Effector memory CD4-positive, alpha-beta T cell (primary cell): ENCODE data around the gene ANKRD36B.
"Not testable (repeated sequence)": the region's sequence is repeated elsewhere in the genome, so short reads cannot be mapped to it uniquely, and the experiment has no call there.

ENCODE experiments used
- DNase-seq, 3 donors: peaks; one replicate each; pipeline ENCODE4 v3.0.0-alpha.2; 2020
- H3K27ac ChIP-seq: 2 replicates; pipeline ENCODE4 v1.7.0; 2013; ENCODE audit warnings: mild to moderate bottlenecking, low read length, moderate library complexity; ENCODE audit not compliant: insufficient read depth, poor library complexity, severe bottlenecking
- H3K27me3 ChIP-seq: replicated peaks from 2 replicates; pipeline ENCODE4 v1.7.0; 2013; ENCODE audit warnings: mild to moderate bottlenecking, low read length; ENCODE audit not compliant: insufficient read depth, control insufficient read depth, poor library complexity, severe bottlenecking
- H3K36me3 ChIP-seq: 2 replicates; pipeline ENCODE4 v1.7.0; 2013; ENCODE audit warnings: mild to moderate bottlenecking, low read length, moderate library complexity; ENCODE audit not compliant: control insufficient read depth, insufficient read depth
- H3K4me1 ChIP-seq: 2 replicates; pipeline ENCODE4 v1.7.0; 2013; ENCODE audit warnings: low read length, mild to moderate bottlenecking; ENCODE audit not compliant: control insufficient read depth, insufficient read depth, poor library complexity, severe bottlenecking
- H3K4me3 ChIP-seq: 2 replicates; pipeline ENCODE4 v1.7.0; 2013; ENCODE audit warnings: low read length, low read depth, mild to moderate bottlenecking; ENCODE audit not compliant: insufficient read depth, poor library complexity, severe bottlenecking
- H3K9me3 ChIP-seq: 2 replicates; pipeline ENCODE4 v1.7.0; 2013; ENCODE audit warnings: mild to moderate bottlenecking, low read length, moderate library complexity; ENCODE audit not compliant: control insufficient read depth

ANKRD36B gene

DNA sequence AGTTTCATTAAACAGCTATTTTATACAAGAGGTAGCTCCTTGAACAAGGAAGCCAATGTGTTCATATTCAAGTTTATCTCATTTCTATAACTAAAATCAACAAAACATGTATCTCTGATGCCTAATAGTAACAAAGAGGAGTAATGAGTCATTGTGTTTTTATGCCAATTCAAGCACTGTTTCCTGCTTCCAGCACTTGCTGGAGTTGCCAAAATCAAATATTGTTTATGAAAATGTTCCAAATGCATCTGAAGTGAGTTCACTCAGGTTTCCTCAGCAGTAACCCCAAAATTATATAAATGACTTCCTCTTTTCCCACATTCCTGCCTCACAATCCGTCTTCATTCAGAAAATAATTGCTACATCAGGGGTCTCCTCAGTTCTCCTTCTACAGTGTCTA is 39.2 kb downstream of the ANKRD36B start:
- H3K4me3 ChIP-seq, H3K9me3 ChIP-seq, H3K4me1 ChIP-seq, H3K27me3 ChIP-seq, H3K27ac ChIP-seq, DNase-seq: not testable (repeated sequence)
- peaks cover 21% of the 10 kb centered on the region for H3K36me3 ChIP-seq

DNA sequence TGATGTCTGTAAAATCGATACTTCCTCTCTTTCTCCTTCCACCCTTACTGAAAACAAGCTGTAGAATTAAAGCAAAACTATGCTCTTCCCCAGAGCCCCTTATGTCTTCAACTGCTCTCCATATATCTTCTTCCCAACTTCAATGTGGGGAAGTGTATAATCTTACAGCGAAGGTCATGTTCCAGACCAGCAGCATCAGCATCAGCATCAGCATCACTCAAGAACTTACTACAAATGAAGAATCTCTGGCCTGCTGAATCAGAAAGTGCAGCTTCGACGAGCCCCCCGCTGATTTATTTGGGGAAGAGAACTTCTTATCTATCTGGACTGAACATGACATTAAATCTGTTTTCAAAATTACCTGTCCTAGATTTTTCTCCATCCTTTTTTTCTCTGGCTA is 40.6 kb downstream of the ANKRD36B start:
- H3K27me3 ChIP-seq, H3K9me3 ChIP-seq, H3K4me3 ChIP-seq, DNase-seq, H3K27ac ChIP-seq, H3K4me1 ChIP-seq: not testable (repeated sequence)
- H3K36me3 ChIP-seq, result peaks cover 21% of the 10 kb centered on the region

DNA sequence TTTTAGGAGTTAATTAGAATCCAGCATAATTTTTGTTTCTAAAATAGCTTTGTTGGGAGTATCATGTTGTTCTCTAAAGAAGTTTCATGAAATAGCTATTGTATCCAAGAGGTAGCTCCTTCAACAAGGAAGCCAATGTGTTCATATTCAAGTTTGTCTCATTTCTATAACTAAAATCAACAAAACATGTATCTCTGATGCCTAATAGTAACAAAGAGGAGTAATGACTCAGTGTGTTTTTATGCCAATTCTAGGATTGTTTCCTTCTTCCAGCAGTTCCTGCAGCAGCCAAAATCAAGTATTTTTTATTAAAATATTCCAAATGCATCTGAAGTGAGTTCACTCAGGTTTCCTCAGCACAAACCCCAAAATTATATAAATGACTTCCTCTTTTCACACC is 41.1 kb downstream of the ANKRD36B start:
- not testable (repeated sequence) for H3K4me1 ChIP-seq, H3K27ac ChIP-seq, DNase-seq, H3K27me3 ChIP-seq, H3K4me3 ChIP-seq, H3K9me3 ChIP-seq
- H3K36me3 ChIP-seq, result peaks cover 21% of the 10 kb centered on the region

DNA sequence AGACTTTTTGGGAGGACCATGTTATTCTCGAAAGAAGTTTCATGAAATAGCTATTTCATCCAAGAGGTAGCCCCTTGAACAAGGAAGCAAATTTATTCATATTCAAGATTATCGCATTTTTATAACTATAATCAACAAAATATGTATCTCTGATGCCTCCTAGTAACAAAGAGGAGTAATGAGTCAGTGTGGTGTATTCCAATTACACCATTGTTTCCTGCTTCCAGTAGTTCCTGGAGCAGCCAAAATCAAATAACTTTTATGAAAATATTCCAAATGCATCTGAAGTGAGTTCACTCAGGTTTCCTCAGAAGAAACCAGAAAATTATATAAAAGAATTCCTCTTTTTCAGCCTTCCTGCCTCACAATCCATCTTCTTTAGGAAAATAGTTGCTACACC is 43.0 kb downstream of the ANKRD36B start:
- H3K27ac ChIP-seq, result no peak overlapping the region
- DNase-seq, result no peak
- H3K9me3 ChIP-seq, result no peaks in the 10 kb centered on the region
- H3K36me3 ChIP-seq, result peaks cover 16% of the 10 kb centered on the region
- no peaks in the 10 kb centered on the region for H3K27me3 ChIP-seq
- no peaks in the 10 kb centered on the region for H3K4me1 ChIP-seq
- no peak overlapping the region for H3K4me3 ChIP-seq

DNA sequence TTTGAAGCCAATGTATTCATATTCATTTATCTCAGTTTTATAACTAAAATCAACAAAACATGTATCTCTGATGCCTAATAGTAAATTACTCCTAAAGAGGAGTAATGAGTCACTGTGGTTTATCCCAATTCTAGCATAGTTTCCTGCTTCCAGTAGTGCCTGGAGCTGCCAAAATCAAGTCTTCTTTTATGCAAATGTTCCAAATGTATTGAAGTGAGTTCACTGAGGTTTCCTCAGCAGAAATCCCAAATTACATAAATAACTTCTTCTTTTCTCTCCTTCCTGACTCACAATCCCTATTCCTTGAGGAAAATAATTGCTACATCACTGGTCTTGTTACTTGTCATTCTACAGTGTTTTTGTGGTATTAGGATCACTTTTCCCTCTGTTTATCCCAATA is 44.8 kb downstream of the ANKRD36B start:
- H3K9me3 ChIP-seq, H3K27me3 ChIP-seq, DNase-seq, H3K4me3 ChIP-seq, H3K27ac ChIP-seq, H3K4me1 ChIP-seq: not testable (repeated sequence)
- peaks cover 12% of the 10 kb centered on the region for H3K36me3 ChIP-seq

- H3K4me1 ChIP-seq, DNase-seq, H3K27me3 ChIP-seq, H3K27ac ChIP-seq, H3K9me3 ChIP-seq, H3K4me3 ChIP-seq, H3K36me3 ChIP-seq: not testable (repeated sequence)
These were observed 63.8 kb downstream of the ANKRD36B start for GRCh38 chr2:97525904-97526303.

- not testable (repeated sequence) for DNase-seq, H3K4me1 ChIP-seq, H3K36me3 ChIP-seq, H3K9me3 ChIP-seq, H3K4me3 ChIP-seq, H3K27ac ChIP-seq, H3K27me3 ChIP-seq
These were observed 65.9 kb downstream of the ANKRD36B start for GRCh38 chr2:97523816-97524215.

GRCh38 chr2:97522916-97523555 is 66.6 kb downstream of the ANKRD36B start:
- not testable (repeated sequence) for DNase-seq, H3K27ac ChIP-seq, H3K4me1 ChIP-seq, H3K4me3 ChIP-seq, H3K36me3 ChIP-seq, H3K27me3 ChIP-seq, H3K9me3 ChIP-seq

- H3K27me3 ChIP-seq, DNase-seq, H3K4me1 ChIP-seq, H3K4me3 ChIP-seq, H3K9me3 ChIP-seq, H3K27ac ChIP-seq, H3K36me3 ChIP-seq: not testable (repeated sequence)
These were observed 94.0 kb downstream of the ANKRD36B start for GRCh38 chr2:97495651-97496050.

DNA sequence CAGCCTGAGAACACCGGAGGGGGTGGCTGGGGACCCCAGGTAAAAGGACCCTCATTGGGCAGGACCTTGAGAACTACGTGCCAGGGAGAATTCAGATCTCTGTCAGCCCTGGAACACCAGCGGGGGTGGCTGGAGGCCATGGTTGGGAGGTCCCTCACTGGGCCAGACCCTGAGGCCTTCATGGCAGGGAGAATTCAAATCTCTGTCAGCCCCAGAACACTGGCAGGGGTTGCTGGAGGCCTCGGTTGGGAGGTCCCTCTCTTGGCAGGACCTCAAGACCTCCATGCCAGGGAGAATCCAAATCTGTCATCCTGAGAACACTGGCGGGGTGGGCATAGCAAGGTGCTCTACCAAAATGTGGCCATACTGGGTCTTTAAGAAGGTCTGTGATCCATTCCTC is 99.5 kb downstream of the ANKRD36B start:
- H3K4me3 ChIP-seq, H3K27me3 ChIP-seq, H3K36me3 ChIP-seq, H3K4me1 ChIP-seq, H3K27ac ChIP-seq, DNase-seq, H3K9me3 ChIP-seq: not testable (repeated sequence)
